ENCODE data around the gene ZNG1F.
"Not testable (repeated sequence)": the region's sequence is repeated elsewhere in the genome, so short reads cannot be mapped to it uniquely, and the experiment has no call there.

DNA sequence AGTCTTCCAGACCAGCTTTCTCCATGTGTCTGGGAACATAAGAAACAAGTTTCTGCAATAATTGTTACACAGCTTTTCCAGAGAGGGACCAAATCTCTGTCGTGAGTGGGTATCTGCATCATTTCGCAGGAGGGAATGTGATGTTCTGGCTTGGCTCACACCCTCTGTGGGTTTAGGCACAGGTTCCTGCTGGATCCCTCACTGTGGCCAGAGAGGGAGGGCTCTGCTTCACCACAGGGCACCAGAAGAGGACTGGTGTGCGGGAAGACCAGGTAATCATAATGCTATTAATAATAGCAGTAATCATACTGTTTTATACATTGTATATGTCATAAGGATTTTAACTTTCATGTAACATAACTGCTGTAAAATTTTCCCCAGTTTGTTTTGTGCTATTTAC is 41.3 kb upstream of the ZNG1F start:
- not testable (repeated sequence) for TF ChIP-seq HOMEZ (CRISPR knock-in tag; IDR thresholded peaks at IDR 0.05; ENCODE audit: low read depth); ZNF660 (CRISPR knock-in tag; IDR thresholded peaks at IDR 0.05; ENCODE audit: borderline replicate concordance, low read depth); TCF7L2 (IDR thresholded peaks at IDR 0.05; ENCODE audit: low read depth, low read length); NCOA2 (CRISPR knock-in tag; IDR thresholded peaks at IDR 0.05); ZNF7 (CRISPR knock-in tag; IDR thresholded peaks at IDR 0.05); DRAP1 (CRISPR knock-in tag; IDR thresholded peaks at IDR 0.05); ARID3A (IDR thresholded peaks at IDR 0.05; ENCODE audit: low read depth, low read length); NFYB (CRISPR knock-in tag; IDR thresholded peaks at IDR 0.05); THAP11 (CRISPR knock-in tag; IDR thresholded peaks at IDR 0.05); PHB2 (IDR thresholded peaks at IDR 0.05; ENCODE audit: partially characterized antibody); ZFX (CRISPR knock-in tag; IDR thresholded peaks at IDR 0.05; ENCODE audit: low read depth)

All from HepG2 (cell line).